HepG2 (cell line): ENCODE results near the gene MVP. TPM values are rescaled to one million over a fixed set of nuclear protein-coding genes. Genes with fewer than 3 reads are reported as not detected.

Source experiments
- ATF7 ChIP-seq, 2 experiments: fragments of 450-650 bp in 1 of 2; sonication (generic) in 1 of 2; formaldehyde crosslinking in 1 of 2; IDR thresholded peaks; 2 replicates each; pipeline versions ENCODE4 v1.4.0 to v1.6.1; 2016 to 2020; ENCODE audit warnings: antibody characterized with exemption in 1 of 2, mild to moderate bottlenecking in 1 of 2, missing genetic modification reagents in 1 of 2
- BORCS8-MEF2B ChIP-seq: sonication (generic); formaldehyde crosslinking; IDR thresholded peaks from 2 replicates; pipeline ENCODE4 v1.8.0; 2022; ENCODE audit warnings: mild to moderate bottlenecking, missing genetic modification reagents
- KDM2A ChIP-seq: sonication (generic); formaldehyde crosslinking; IDR thresholded peaks from 2 replicates; pipeline ENCODE4 v1.4.0; 2020; ENCODE audit warnings: low read depth, missing genetic modification reagents, borderline replicate concordance
- KLF9 ChIP-seq: IDR thresholded peaks from 2 replicates; pipeline ENCODE4 v1.6.1; 2016; ENCODE audit warnings: low read depth
- KMT2B ChIP-seq: IDR thresholded peaks from 2 replicates; pipeline ENCODE4 v1.6.1; 2016; ENCODE audit warnings: missing genetic modification reagents, missing compliant biosample characterization
- NBN ChIP-seq: fragments of 450-650 bp; conservative IDR thresholded peaks from 2 replicates; pipeline ENCODE4 v1.6.1; 2017
- NONO ChIP-seq, 2 experiments: fragments of 450-650 bp in 1 of 2; sonication (generic) in 1 of 2; formaldehyde crosslinking in 1 of 2; IDR thresholded peaks in 1 of 2; conservative IDR thresholded peaks in 1 of 2; 2 replicates each; pipeline versions ENCODE4 v1.6.1 to v1.8.0; 2017 to 2022; ENCODE audit warnings: mild to moderate bottlenecking in 1 of 2, missing genetic modification reagents in 1 of 2, moderate library complexity in 1 of 2
- POLR2A ChIP-seq, 2 experiments: IDR thresholded peaks; 2 replicates each; pipeline ENCODE4 v1.6.1; 2011; ENCODE audit warnings: low read depth in 2 of 2, low read length in 2 of 2, mild to moderate bottlenecking in 1 of 2, moderate library complexity in 1 of 2; ENCODE audit not compliant: insufficient read depth in 1 of 2
- RAD21 ChIP-seq: fragments of 450-650 bp; formaldehyde crosslinking; IDR thresholded peaks from 2 replicates; pipeline ENCODE4 v1.5.0; 2020; ENCODE audit warnings: mild to moderate bottlenecking
- RXRA ChIP-seq: sonication (generic); formaldehyde crosslinking; IDR thresholded peaks from 2 replicates; pipeline ENCODE4 v1.5.1; 2020; ENCODE audit warnings: missing genetic modification reagents
- TCF7 ChIP-seq: sonication (generic); IDR thresholded peaks from 2 replicates; pipeline ENCODE4 v1.6.1; 2016; ENCODE audit warnings: antibody characterized with exemption, low read depth
- TGIF2 ChIP-seq: IDR thresholded peaks from 2 replicates; pipeline ENCODE4 v1.6.1; 2016; ENCODE audit warnings: control low read depth, missing compliant biosample characterization
- XRCC5 ChIP-seq: fragments of 200-400 bp; formaldehyde crosslinking; optimal IDR thresholded peaks from 2 replicates; pipeline ENCODE3; 2017; ENCODE audit warnings: mild to moderate bottlenecking, low read length
- ZNF335 ChIP-seq: sonication (generic); formaldehyde crosslinking; IDR thresholded peaks from 2 replicates; pipeline ENCODE4 v1.4.0; 2020; ENCODE audit warnings: missing genetic modification reagents
- ZNF484 ChIP-seq: sonication (generic); formaldehyde crosslinking; IDR thresholded peaks from 2 replicates; pipeline ENCODE4 v1.5.1; 2020; ENCODE audit warnings: mild to moderate bottlenecking, low read depth, missing genetic modification reagents, borderline replicate concordance
- ZNF616 ChIP-seq: sonication (generic); formaldehyde crosslinking; IDR thresholded peaks from 2 replicates; pipeline ENCODE4 v1.5.0; 2020; ENCODE audit warnings: low read depth, mild to moderate bottlenecking, missing genetic modification reagents
- ZNF629 ChIP-seq: sonication (generic); formaldehyde crosslinking; conservative IDR thresholded peaks from 2 replicates; pipeline ENCODE4 v1.5.0; 2020; ENCODE audit warnings: missing genetic modification reagents
- ZNF674 ChIP-seq: sonication (generic); formaldehyde crosslinking; IDR thresholded peaks from 2 replicates; pipeline ENCODE4 v1.5.0; 2020; ENCODE audit warnings: low read depth, mild to moderate bottlenecking, missing genetic modification reagents
- ZNF724P ChIP-seq: sonication (generic); formaldehyde crosslinking; IDR thresholded peaks from 2 replicates; pipeline ENCODE4 v1.8.0; 2022; ENCODE audit warnings: missing genetic modification reagents, borderline replicate concordance
- polyA plus RNA-seq, 8 experiments: library from polyadenylated mRNA; depleted of rRNA in 3 of 8; stranded (reverse) in 7 of 8; unstranded in 1 of 8; fragments of >200 nt; fragmentation: Illumina TruSeq in 4 of 8; extraction: Trizol in 4 of 8; gene quantifications; 2 replicates each; pipeline versions ENCODE4 v1.2.1 to v1.2.3, GENCODE V29; 2011 to 2016; ENCODE audit warnings: low read depth in 4 of 8, missing spikeins in 1 of 8, mixed read lengths in 1 of 8; ENCODE audit not compliant: insufficient read depth in 1 of 8
- total RNA-seq, 5 experiments: library from RNA; depleted of rRNA; stranded (reverse); fragments of >200 nt; fragmentation: Illumina TruSeq; extraction: Trizol; gene quantifications; 2 replicates each; pipeline ENCODE4 v1.2.3, GENCODE V29; 2016; ENCODE audit warnings: low read depth in 1 of 5
- TF ChIP-seq, protein P1 (sequence below): sonication (generic); formaldehyde crosslinking; IDR thresholded peaks from 2 replicates; pipeline ENCODE4 v1.4.0; 2020; ENCODE audit warnings: mild to moderate bottlenecking, missing genetic modification reagents
- TF ChIP-seq, protein P2 (sequence below): sonication (generic); formaldehyde crosslinking; IDR thresholded peaks from 2 replicates; pipeline ENCODE4 v1.4.0; 2020; ENCODE audit warnings: missing genetic modification reagents
- TF ChIP-seq, protein P3 (sequence below): sonication (generic); formaldehyde crosslinking; IDR thresholded peaks from 2 replicates; pipeline ENCODE4 v1.4.0; 2020; ENCODE audit warnings: mild to moderate bottlenecking, missing genetic modification reagents
- TF ChIP-seq, protein P4 (sequence below): sonication (generic); formaldehyde crosslinking; IDR thresholded peaks from 2 replicates; pipeline ENCODE4 v1.8.0; 2022; ENCODE audit warnings: missing genetic modification reagents, mild to moderate bottlenecking, borderline replicate concordance
- TF ChIP-seq, protein P5 (sequence below): sonication (generic); formaldehyde crosslinking; IDR thresholded peaks from 2 replicates; pipeline ENCODE4 v1.4.0; 2020; ENCODE audit warnings: mild to moderate bottlenecking, missing genetic modification reagents

Gene MVP
- total and polyA plus RNA-seq, 2 of the 13 experiments (the other 11 are each of a cell fraction or from before 2014, with no cell fraction given), result 22.9 to 43.5 TPM

DNA sequence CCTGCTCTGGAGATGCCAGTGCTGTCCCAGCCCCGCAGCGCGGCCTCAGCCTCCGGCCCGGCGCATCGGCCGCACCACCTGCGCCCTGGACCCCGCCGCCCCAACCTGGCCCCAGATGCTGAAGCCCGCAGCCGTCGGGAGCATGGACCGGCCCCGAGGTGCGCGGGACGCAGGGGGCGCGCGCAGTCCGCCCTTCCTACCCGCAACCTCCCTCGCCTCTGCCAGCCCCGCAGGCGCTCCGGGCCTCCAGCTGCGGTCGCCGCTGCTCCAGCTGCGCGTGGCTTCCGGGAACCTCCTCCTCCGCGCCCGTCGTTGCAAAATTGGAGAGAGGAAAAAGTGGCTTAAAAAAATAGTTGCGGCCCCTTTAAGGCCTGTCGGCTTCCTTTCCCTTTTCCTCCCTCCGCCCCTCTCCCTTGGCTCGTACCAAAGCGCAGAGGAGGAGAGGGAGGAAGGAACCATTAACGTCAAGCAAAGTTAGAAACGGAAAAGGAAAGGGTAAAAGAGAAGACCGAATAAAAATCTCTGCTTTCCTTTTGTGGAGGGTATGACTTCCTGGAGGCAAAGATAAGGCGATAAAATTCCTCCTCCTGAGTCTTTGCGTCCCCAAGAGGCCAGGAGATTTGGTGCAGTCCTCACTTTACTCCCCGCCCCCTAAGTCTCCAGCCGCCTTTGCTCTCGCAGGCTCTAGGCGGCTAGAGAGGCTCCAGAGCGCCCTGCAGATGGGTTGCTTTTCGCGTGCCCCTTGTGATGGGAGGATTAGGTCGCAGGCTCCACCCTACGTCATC is 42.8 kb downstream of the MVP start, which contains the start of gene CDIPT (continued):
- peak; percentile 66; the same call in 1 of the 2 replicates for TF ChIP-seq KMT2B
- no peak for TF ChIP-seq NBN
- peak; percentile 52; the same call in 1 of the 2 replicates for TF ChIP-seq TGIF2
- peak; percentile 51; the same call in 1 of the 2 replicates for TF ChIP-seq ZNF629 (CRISPR knock-in tag)
- peak; percentile 99 for TF ChIP-seq XRCC5
- TF ChIP-seq, protein P1, sequence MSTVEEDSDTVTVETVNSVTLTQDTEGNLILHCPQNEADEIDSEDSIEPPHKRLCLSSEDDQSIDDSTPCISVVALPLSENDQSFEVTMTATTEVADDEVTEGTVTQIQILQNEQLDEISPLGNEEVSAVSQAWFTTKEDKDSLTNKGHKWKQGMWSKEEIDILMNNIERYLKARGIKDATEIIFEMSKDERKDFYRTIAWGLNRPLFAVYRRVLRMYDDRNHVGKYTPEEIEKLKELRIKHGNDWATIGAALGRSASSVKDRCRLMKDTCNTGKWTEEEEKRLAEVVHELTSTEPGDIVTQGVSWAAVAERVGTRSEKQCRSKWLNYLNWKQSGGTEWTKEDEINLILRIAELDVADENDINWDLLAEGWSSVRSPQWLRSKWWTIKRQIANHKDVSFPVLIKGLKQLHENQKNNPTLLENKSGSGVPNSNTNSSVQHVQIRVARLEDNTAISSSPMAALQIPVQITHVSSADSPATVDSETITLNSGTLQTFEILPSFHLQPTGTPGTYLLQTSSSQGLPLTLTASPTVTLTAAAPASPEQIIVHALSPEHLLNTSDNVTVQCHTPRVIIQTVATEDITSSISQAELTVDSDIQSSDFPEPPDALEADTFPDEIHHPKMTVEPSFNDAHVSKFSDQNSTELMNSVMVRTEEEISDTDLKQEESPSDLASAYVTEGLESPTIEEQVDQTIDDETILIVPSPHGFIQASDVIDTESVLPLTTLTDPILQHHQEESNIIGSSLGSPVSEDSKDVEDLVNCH (CRISPR knock-in tag), result no peak
- TF ChIP-seq, protein P2, sequence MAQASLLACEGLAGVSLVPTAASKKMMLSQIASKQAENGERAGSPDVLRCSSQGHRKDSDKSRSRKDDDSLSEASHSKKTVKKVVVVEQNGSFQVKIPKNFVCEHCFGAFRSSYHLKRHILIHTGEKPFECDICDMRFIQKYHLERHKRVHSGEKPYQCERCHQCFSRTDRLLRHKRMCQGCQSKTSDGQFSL (CRISPR knock-in tag), result no peak
- TF ChIP-seq POLR2A (IDR thresholded peaks at IDR 0.05; ENCODE audit: insufficient read depth in 1 of 2, low read depth in 2 of 2, low read length in 2 of 2), result peak; percentile 42 to 64
- TF ChIP-seq KDM2A, result peak; percentile 91
- TF ChIP-seq TCF7, result peak; percentile 43; the same call in 1 of the 2 replicates
- TF ChIP-seq ZNF484 (CRISPR knock-in tag), result no peak
- no peak; the same call in 1 of the 2 replicates for TF ChIP-seq ZNF724P (CRISPR knock-in tag)
- TF ChIP-seq, protein P3, sequence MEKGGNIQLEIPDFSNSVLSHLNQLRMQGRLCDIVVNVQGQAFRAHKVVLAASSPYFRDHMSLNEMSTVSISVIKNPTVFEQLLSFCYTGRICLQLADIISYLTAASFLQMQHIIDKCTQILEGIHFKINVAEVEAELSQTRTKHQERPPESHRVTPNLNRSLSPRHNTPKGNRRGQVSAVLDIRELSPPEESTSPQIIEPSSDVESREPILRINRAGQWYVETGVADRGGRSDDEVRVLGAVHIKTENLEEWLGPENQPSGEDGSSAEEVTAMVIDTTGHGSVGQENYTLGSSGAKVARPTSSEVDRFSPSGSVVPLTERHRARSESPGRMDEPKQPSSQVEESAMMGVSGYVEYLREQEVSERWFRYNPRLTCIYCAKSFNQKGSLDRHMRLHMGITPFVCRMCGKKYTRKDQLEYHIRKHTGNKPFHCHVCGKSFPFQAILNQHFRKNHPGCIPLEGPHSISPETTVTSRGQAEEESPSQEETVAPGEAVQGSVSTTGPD, result no peak
- peak; percentile 96; the same call in 1 of the 2 replicates for TF ChIP-seq RXRA (CRISPR knock-in tag)
- TF ChIP-seq, protein P4, sequence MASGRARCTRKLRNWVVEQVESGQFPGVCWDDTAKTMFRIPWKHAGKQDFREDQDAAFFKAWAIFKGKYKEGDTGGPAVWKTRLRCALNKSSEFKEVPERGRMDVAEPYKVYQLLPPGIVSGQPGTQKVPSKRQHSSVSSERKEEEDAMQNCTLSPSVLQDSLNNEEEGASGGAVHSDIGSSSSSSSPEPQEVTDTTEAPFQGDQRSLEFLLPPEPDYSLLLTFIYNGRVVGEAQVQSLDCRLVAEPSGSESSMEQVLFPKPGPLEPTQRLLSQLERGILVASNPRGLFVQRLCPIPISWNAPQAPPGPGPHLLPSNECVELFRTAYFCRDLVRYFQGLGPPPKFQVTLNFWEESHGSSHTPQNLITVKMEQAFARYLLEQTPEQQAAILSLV, result peak; percentile 80; the same call in 1 of the 2 replicates
- peak; percentile 73 for TF ChIP-seq BORCS8-MEF2B
- TF ChIP-seq, protein P5, sequence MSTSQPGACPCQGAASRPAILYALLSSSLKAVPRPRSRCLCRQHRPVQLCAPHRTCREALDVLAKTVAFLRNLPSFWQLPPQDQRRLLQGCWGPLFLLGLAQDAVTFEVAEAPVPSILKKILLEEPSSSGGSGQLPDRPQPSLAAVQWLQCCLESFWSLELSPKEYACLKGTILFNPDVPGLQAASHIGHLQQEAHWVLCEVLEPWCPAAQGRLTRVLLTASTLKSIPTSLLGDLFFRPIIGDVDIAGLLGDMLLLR (CRISPR knock-in tag), result peak; percentile 74; the same call in 1 of the 2 replicates
- peak; percentile 58; the same call in 1 of the 2 replicates for TF ChIP-seq ZNF335 (CRISPR knock-in tag)
- peak; percentile 99 for TF ChIP-seq NONO (IDR thresholded peaks at IDR 0.05)
- TF ChIP-seq NONO (CRISPR knock-in tag; conservative IDR thresholded peaks at IDR 0.05), result peak; percentile 89
- TF ChIP-seq ZNF674, result no peak
- 0 out of 2 replicates have a peak, but pooled peaks have one; percentile 50 for TF ChIP-seq ZNF616 (CRISPR knock-in tag)
- TF ChIP-seq ATF7 (IDR thresholded peaks at IDR 0.05), result peak; percentile 96
- TF ChIP-seq ATF7 (CRISPR knock-in tag; IDR thresholded peaks at IDR 0.05), result peak; percentile 89
- peak; percentile 65; the same call in 1 of the 2 replicates for TF ChIP-seq RAD21
- TF ChIP-seq KLF9 (CRISPR knock-in tag), result no peak
